Measurements from ENCODE around the gene PPM1H.

PPM1H gene

DNA sequence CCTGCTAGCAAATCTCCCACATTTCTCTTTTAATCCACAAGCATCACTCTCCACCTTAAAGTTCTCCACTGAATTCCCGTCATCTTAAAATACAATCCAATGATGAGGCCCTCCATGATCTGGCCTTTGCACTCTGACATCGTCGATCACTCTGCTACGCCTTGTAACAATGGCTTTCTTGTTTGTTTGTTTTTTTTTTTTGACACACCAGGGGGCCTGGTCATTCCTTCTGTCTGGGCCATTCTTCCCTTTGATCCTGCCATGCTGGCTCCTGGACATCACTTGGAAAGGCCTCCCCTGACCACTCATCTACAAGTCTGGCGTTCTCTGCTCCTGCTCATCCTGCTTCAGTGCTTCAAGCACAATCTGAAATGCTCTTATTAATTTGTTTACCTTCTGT is 233.5 kb downstream of the PPM1H start:
- DNase-seq, result no peak

DNA sequence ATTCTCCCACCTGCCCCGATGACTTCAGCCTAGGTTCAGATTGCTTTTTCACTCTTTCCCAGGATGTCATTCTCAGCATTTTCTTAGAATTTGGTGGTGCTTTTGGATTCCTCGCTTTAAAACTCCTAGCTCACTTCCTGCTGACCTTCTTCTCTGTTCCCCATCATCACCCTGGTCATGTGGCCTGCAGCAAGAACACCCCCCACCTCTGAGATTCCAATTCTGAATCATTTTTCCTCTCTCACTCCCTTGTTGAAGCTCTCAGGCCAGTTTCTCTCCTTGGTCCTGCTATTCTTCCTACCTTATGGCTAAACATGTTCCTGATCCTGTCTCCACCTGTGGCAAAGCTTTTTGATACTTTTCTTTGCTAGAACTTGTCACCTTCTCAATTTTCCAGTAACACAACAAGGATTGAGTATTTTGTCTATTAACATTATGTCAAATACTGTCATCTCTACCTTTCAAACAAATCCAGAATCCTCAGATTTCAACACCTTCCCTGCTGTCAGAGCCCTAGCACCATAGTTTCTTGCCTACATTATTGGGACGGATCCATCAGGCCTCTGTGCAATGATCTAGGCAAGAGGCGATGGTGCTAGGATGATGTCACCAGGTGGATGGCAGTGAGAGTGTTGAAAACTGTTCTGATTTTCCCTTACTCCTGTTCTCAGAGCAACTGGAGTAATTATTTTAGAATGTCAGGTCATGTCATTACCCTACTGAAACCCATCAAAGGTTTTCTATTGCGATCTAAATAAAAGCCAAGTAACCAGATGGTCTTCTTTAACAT is 234.7 kb downstream of the PPM1H start:
- DNase-seq, result no peak

DNA sequence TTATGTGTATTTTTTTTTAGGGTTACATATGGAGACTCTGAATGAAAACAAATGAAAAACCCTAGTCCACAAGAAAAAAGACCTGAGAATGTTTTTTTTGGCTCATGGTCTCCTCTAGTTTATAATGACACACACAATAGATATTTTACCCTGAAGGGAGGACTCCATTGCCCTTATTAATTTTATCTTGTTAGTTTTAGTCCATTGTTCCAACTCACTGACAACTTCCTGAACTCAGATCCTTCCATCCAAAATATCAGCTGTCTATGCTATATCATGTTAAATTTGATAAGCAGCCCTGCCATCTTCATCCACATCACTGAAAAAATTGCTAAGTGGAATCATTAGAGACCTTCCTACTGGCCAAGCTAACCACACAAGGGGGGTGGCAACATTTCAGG is 236.2 kb downstream of the PPM1H start:
- DNase-seq, result no peak

DNA sequence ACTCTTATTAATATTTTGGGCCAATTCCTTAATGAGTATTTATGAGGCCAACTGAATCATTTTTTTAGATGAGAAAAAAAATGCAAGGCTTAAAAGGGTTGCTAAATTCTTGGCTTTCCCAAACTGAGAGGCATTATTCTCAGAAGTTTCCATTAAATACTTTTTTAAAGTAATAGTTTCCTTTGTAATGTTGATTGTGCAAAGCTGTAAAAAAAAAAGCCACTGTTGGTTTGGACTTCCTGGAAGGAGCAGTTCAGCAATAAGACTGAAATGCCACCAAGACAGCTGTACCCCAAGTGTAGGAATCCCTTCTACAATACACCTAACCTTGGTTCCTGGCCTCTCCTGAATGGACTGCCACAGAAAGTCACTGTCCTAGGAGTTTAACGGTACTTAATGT is 237.1 kb downstream of the PPM1H start:
- no peak for DNase-seq

DNA sequence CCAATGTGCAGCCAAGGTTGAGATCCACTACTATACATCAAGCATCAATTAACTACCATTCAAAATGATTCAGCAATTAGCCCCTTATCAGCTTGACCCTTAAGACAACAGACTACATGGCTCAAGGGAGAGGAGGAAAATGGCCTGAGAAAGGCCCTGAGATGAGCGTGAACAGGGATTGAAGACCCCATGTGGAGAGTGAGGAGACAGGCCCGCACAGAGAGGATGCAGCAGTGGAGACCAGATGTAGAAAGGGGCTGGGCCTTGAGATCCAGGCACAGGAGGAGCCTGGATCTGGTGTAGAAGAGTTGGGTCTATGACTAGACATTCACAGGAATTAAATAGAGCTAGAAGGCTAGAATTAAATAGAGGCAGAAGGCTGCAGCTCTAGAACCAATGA is 239.3 kb downstream of the PPM1H start:
- DNase-seq, result no peak

DNA sequence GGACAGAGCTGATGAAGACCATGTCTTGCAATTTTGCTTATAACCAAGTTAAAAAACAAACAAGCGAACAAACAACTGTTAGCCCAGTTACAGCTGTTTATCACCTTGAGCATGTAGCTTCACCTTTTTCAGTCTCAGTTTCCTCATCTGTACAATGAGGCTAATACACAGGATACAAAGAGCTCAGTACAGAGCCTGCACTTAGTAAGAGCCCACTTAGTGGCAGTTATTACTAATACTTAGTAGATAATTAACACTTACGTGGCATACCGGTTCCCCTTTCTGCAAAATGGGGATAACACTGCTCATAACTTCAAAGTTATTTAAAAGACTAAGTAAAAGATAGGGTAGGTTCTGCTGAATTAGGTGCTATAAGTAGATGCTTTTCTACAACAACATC is 240.3 kb downstream of the PPM1H start:
- DNase-seq, result no peak

DNA sequence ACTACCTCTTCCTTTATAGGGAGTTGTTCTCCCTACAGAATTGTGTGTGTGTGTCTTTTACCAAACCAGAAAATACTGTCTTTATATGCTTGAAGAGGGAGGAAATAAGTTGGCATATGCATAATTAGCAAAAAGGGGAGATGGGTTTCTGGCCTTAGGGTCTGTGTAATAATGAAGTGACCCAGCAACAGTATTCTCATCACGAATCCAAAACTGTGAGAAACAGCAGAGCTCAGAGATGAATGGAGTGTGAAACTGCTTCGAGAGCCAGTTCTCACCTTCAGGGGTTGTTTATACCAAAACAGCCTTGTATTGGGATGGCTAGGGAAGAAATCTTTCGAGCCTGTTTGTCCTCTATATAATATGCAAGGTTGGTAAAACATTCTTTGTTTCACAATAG is 240.8 kb downstream of the PPM1H start:
- DNase-seq, result no peak

DNA sequence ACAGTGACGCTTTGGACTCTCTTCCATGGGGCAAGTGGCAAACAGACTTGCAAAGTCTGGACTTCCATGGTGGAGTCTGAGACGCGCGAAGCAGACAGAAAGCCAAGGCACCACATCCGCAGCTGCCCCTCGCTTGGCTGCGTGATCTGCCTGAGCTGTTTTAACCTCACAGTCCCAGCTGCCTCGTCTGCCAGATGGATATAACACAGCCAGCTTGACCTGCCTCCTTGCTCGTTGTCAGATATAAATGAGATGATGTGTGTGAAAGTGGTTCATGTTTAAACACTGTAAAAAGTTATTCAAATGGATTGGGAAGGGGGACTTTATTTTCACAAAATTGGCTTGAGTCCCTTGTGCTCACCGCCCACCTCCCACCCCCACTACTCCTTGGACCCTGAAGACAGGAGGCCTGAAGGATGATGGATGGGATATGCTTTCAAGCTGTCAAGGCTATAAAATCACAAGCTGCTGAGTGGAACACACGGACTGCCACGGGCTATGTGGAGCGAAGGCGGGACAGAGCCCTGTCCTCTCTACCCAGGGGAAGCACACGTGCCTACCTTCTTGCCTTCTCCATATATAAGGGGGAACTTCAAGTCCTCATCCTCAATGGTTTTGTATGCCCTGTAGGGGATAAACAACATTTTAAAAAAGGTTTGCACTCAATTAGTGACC is 241.4 kb downstream of the PPM1H start:
- DNase-seq, result no peak

DNA sequence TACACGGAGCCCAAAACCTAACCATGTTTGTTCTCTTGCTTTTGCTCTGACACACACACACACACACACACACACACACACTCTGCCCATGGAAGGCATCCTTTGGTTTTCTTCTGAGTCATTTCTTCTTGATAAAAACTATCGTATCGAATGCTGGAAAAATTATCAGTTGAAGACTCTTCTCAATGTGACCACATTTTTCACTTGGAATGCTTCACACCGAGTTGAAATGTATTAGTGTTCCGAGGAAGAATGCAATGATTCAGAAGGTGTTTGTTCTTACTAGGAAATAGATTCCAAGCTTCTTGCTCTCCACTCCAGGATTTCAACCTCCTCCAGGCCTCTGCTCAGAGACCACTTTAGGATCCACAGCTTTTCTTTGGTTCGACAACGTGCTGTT is 242.1 kb downstream of the PPM1H start:
- DNase-seq, result no peak

DNA sequence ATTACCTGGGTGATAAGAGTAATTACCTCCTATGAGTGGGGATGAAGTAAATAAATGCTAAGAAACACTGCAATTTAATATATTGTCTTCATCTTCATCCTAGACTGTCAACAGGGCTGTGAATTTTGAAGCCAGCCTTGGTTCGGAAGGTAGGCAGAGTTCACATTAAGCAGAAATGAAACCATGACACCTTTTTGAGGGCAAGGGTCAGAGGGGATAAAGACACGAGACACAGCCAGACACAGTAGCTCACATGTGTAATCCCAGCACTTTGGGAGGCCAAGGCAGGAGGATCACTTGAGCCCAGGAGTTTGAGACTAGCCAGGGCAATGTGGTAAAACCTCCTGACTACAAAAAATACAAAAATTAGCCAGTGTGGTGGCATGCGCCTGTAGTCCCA is 243.6 kb downstream of the PPM1H start:
- no peak for DNase-seq

DNA sequence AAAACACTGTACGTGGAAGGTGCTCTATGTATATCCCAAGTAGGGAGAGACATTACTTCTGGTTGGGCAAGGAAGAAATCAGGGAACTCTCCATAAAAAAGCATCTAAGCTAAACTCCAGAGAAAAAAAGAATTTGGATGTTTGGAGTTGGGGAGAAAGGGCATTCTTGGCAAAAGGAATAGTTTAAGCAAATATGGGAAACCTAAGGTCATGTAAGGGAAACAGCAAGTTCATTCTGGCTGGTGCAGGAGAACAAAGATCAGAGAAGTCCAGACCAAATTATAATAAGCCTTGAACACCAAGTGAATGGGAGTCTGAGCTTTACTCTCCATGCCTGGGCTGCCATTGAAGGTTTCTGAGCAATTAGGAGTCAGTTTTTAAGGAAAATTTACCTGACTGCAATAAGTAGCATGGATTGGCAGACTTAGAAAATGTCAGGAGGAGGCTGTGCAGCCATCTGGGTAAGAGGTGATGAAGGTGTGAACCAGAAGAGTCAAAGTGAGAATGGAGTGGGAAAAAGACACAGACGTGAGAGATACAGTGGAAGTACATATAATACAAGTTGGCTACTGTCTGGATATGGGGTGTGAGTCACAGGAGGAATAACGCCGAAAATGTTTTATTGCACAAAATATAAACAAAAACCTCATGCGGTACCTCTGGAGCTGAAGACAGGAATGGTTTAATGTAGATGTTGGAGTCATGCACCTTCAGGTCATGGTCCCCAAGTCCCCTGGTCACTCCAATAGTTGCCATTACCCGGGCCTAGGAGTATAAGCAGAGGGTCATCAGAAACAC is 245.7 kb downstream of the PPM1H start:
- no peak for DNase-seq

DNA sequence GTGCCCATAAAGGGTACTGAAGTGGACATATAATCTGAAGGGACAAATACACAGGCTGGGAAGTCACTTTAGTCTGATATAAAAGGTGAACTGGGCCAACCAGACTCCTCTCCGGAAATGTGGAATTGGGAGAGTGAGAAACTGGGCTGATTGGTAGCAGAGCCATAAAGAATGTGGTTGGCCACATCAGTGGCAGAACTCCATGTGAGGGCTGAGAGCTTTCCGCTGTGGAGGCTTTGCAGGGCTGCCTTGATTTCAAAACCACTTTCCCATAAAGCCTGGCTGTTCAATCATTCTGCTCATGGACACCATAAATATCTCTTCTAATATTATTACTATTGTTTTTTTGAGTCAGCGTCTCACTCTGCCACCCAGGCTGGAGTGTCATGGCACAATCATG is 248.0 kb downstream of the PPM1H start:
- DNase-seq, result no peak

DNA sequence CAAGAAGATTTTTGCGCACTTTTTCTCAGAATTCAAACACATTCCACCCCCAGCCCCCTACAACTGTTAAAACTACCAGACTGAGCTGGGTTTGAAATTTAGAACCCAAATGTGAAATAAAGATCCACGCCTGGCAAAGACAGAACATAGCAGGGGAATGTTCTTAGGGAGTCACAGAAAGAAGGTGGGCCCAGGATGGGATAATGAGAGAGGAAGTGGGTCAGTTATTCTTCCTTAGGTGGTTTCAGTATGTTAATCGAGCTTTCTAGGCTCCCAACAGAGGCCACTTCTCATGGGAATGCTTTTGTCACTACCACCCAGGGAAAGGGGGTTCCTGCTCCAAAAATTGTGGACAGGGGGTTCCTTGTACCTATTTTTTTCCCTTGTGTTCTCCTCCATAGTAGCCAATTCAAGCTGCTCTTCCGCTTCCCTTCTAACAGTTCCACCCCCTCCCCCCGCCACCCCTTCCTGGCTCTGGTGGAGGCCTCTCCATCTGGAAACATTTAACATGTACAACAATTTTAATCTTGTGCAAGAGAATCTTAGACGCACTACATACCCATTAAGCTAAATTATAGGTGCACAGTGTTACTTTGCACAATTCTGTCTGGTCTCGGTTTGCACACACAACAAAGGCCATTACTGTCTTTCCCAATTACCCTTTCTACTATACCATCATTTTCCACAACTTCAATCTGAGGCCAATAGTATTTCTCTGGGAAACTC is 250.2 kb downstream of the PPM1H start:
- no peak for DNase-seq

DNA sequence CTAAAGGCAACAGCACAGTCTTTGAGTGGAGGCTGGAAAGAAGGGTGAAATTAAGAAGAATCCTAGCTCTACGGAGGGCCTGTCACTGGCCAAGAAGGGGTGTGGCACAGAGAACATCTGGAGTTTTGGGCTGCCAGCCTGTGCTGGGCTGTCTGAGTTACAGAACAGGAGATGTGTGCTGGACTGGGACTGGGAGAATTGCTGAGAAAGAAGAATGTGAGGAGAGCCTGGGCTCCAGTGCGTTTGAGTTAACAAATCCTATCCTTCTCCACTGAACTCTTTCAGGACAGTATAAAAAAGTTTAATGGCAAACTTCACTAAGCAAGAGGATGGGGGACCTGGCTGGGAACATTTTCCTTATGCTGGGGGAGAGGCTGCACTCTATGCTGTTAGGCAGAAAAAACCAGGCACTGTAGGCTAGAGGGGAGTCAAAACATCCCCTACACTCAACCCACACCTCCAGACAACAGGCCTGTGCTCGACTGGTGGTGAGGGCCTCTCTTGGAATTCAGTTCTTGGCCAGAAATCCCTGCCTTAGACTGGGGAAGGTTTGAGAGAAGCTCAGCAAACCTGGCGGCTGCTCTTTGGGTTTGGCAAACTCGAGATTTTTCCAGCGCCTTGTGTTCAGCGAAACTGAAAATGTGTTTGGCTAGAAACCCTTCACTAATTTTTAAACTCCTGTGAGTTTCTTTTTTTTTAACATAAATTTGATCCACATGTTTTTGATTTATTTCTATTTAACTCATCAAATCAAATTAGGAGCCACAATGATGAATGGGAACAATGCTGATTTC is 251.0 kb downstream of the PPM1H start:
- no peak for DNase-seq

DNA sequence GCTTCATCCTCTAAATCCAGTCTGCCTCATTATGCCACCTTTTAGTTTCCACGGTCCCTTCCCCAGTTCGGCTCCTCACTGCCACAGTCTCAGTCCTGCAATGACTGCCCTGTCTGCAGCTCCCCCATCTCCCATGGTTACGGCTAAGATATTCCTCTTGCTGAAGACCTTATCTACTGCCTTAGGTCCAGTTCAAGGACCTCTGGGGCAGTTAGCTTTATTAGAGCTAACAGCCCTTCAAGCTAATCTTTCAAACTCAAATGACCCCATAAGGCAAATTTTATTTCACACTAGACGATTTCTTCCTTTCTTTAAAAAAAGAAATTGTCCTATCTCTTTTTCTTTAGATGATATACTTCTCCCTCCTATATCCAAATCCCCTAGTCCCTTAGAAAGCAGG is 253.6 kb downstream of the PPM1H start:
- no peak for DNase-seq

DNA sequence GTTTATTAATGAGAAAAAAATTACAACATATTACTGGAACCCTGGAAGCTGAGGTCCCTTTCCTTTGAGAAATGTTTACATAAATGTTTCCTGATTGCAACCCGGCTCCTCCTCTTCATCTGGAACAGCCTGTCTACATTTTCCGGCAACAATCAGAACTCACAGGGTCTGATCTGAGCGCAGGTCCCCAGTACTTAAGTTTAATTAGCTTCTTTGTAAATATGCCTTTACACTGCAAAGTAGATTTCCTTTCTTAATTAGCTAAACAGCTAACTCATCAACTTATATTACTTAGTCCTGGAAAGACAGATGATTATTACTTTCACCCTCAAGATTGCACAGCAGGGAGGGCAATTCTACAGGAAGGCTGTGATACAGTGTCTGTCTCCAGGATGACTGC is 255.3 kb downstream of the PPM1H start:
- DNase-seq, result no peak

DNA sequence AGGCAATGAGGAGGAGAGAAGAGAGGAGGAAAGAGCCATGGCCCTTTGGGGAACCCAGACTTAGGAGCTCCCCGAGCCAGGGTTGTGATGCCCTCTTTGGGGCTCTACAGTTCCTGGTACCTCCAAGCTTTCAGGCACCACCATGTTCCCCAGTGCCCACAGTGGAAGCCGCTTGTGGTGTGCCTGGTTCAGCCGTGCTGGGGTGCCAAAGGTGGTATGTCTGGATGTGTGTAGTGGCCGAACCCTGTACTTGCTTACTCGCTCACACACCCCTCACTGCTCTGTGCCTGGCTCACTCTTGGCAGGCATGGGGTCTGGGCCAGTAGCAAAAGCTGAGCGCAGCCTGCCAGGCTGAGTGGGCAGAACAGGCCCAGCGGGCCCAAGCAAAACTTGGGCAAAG is 257.6 kb downstream of the PPM1H start:
- DNase-seq, result no peak

DNA sequence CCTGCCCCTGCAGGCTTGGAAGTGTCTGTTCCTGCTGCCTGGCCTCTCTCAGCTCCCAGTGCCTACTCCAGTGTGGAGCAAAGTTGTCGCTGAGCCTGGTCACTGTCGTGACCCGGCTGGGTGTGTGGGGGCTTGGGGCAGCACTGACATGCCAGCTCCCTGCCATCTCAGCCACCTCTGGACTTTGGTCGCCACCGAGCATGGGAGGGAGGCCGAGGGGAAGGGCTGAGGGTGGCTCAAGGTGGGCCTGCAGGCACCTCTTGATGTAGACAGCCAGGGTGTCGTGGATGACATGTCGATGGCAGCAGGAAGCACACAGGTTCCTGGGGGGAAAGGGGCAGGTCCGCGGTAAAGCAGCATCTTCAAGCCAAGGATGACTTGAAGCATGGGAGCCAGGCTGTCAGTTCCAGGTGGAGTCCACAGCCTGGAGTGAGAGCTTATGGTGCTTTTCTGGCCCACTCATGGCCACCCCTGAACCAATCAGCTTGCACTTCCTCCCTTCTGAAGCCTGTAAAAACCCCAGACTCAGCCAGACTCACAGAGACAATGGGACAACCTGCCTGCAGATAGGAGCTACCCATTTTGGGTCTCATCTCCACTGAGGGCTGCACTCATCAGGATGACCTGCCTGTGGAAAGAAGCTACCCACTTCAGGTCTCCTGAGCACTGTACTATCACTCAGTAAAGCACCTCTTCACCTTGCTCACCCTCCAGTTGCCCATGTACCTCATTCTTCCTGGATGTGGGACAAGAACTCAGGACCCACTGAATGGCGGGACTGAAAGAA is 258.2 kb downstream of the PPM1H start:
- DNase-seq, result no peak

DNA sequence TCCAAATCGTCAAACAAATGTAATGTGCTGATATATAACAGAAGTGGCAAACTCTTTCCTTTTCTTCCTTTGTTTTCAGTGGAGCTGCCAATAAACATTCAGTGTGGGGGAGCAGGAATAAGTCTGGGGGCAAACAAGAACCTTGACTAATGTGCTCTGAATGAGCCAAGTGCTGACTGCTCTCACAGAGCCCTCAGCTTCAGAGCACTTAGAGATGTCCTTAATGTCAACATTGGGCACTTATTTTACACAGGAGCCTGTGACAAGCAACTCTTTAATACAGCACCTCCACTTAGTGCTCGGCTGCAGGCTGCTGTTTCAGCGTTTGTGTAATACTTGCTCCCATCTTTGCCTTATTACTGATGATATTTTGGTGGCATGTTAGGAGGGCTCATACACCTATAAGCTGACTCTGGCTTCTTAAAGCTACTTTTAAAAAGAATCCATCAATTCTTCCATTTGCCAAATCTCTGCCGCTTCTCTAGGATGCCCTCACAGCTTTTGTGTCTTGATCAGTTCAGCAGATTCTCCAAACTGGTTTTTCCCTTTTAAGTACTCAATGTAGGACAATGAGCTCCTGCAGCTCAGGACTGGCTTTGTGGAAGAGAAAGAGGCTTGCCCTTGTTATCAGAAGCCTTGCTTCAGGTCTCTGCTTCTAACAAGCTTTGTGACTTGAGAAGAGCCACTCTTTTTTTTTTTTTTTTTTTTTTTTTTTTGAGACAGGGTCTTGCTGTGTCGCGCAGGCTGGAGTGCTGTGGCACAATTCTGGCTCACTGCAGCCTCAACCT is 261.7 kb downstream of the PPM1H start:
- no peak for DNase-seq

DNA sequence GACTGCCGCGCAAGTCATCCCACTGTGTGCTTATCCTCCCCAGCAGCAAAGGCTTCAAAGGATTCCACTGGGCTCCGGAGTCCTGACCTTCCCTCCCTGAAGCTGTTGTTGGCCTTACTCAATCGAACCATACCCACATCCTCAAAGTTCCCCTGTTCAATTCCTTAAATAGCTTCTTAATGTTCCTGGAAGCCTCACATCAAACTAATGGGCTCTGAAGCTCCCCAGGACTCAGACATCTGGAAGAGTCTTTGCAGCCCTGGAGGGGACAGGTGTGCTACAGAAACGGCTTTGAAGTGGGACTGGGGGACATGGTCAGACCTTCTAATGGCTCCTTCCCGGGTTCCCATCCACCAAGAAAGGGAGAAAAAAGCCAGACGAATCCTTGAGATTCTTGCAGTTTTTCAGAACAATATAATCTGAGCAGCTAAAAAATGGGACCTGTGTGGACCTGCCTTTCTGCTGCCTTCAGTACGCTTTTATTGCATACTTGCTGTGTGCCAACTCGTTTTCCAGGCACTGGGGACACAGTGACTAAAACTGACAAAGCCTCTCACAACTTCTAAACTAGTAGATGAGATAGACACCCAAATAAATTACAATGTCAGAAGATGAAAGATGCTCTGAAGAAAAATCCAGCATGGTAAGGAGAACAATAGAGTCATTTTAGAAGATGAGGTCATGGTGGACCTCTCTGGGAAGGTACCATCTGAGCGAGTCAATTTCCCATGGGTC is 263.8 kb downstream of the PPM1H start:
- DNase-seq, result no peak
